ENCODE measurements around the gene PLXNB1.

DNA sequence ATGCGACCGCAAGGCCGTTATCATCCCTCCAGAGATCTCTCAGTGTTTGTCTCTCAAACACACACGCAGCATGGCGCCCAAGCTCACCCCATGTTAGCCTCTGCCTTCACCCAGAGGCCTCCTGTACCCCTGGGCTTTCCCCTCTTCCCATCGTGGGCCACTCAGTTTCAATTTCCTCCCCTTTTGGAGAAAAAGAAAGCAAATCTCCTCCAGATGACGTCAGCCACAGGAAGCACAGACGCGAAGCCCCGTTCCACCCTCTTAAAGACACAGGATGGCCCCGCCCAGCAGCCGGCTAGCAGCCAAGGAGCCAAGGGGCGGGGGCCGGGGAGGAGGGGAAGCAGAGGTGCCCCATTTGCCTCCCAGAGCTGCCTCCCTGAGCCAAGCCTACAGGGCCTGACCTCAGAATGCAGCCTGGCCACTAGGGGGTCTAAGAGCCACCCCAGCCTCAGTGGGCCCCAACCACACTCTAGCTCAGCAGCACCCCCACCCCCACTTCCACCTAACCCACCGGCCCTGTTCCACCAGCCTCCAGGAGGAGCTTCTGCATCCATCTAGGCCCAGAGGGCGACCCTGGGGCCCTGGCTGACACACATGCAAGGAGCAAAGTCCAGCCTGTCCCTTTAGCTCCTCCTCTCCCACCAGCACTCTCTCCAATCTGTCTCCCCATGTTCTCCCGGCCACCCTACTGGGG, 43.2 kb upstream of the PLXNB1 start:
- peak; percentile 77 to 89 (median 89) for TF ChIP-seq POLR2AphosphoS5 (IDR thresholded peaks at IDR 0.05)
- TF ChIP-seq, protein P1, sequence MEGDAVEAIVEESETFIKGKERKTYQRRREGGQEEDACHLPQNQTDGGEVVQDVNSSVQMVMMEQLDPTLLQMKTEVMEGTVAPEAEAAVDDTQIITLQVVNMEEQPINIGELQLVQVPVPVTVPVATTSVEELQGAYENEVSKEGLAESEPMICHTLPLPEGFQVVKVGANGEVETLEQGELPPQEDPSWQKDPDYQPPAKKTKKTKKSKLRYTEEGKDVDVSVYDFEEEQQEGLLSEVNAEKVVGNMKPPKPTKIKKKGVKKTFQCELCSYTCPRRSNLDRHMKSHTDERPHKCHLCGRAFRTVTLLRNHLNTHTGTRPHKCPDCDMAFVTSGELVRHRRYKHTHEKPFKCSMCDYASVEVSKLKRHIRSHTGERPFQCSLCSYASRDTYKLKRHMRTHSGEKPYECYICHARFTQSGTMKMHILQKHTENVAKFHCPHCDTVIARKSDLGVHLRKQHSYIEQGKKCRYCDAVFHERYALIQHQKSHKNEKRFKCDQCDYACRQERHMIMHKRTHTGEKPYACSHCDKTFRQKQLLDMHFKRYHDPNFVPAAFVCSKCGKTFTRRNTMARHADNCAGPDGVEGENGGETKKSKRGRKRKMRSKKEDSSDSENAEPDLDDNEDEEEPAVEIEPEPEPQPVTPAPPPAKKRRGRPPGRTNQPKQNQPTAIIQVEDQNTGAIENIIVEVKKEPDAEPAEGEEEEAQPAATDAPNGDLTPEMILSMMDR (IDR thresholded peaks at IDR 0.05), result peak; percentile 14 to 45 (median 40)
- TF ChIP-seq POLR2A (IDR thresholded peaks at IDR 0.05), result peak; percentile 30
